Measurements from ENCODE around the gene CUX1. TPM values are rescaled to one million over a fixed set of nuclear protein-coding genes. Genes with fewer than 3 reads are reported as not detected.

Gene CUX1
- total and polyA plus RNA-seq, 2 of the 13 experiments (the other 11 are each of a cell fraction or from before 2014, with no cell fraction given), result 13.7 to 14.9 TPM

- no peak overlapping the region for H3K9ac ChIP-seq (ENCODE audit: insufficient read depth, low read depth, low read length)
- no peak overlapping the region for H3K4me2 ChIP-seq (ENCODE audit: low read depth, low read length)
- peaks cover 20% of the 10 kb centered on the region for H3K4me1 ChIP-seq (ENCODE audit: insufficient read depth, low read length)
- POLR2A ChIA-PET, result no interaction called here
- CTCF ChIA-PET (ENCODE audit: low intra/inter-chr PET ratio, low total read pairs), result no interaction called here
- no TSS peak for BruUV-seq (replicated peaks)
- H3K36me3 ChIP-seq (replicated peaks in 1 of 2; ENCODE audit: control insufficient read depth in 1 of 2, insufficient read depth in 2 of 2, low read length in 2 of 2), result no peaks in the 10 kb centered on the region
- H2AFZ ChIP-seq (ENCODE audit: low read length), result no peak overlapping the region
- TF ChIP-seq TRIM22 (IDR thresholded peaks at IDR 0.05) (no peak), ZNF629 (CRISPR knock-in tag; conservative IDR thresholded peaks at IDR 0.05) (no peak), ZEB1 (IDR thresholded peaks at IDR 0.05; ENCODE audit: insufficient replicate concordance, low read depth) (no peak), KMT2A (CRISPR knock-in tag; IDR thresholded peaks at IDR 0.05) (no peak)
- TF ChIP-seq, protein P1, sequence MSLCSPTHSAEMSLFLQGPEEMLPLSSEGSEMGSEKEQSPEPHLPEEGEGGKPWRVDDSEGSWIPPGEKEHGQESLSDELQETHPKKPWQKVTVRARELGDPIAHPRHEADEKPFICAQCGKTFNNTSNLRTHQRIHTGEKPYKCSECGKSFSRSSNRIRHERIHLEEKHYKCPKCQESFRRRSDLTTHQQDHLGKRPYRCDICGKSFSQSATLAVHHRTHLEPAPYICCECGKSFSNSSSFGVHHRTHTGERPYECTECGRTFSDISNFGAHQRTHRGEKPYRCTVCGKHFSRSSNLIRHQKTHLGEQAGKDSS (CRISPR knock-in tag; IDR thresholded peaks at IDR 0.05; ENCODE audit: borderline replicate concordance, low read depth), result no peak
- ATAC-seq, result no peak
- no peak for DNase-seq (ENCODE audit: low spot score)
- H3K27ac ChIP-seq (ENCODE audit: extremely low read length, insufficient read depth, low read length), result no peak overlapping the region
- 90% methylated on average over 13 of the region's 14 CpGs for WGBS (ENCODE audit: low lambda C conversion rate)
- H3K27me3 ChIP-seq (ENCODE audit: control insufficient read depth in 1 of 2, insufficient read depth in 2 of 2, low read length in 2 of 2), result peaks cover 0 to 6% of the 10 kb centered on the region in 2 experiments; a peak in 1 of 5 replicates
- H3K4me3 ChIP-seq (replicated peaks in 1 of 3; ENCODE audit: insufficient read depth in 1 of 3, low read depth in 2 of 3, low read length in 3 of 3), result no peak overlapping the region
- FAIRE-seq, result no peak
- H4K20me1 ChIP-seq (ENCODE audit: insufficient read depth, low read length), result no peaks in the 10 kb centered on the region
- in situ Hi-C loops (cut with HindIII; ENCODE audit: extremely low pct_ligation_motif_present, low pct_unique_long_range_greater_than_20kb), result no loop called here
- intact Hi-C loops (cut with micrococcal nuclease; ENCODE audit: unreplicated experiment), result no loop called here
- no peaks in the 10 kb centered on the region for H3K79me2 ChIP-seq (ENCODE audit: insufficient read depth, low read length)
- no peaks in the 10 kb centered on the region for H3K9me3 ChIP-seq (ENCODE audit: low read length)
These were observed 464.4 kb downstream of the CUX1 start for GRCh38 chr7:102281785-102282184.
